Colon (tissue), 2 donors: ENCODE measurements around the gene ZNF70.
"Not testable (repeated sequence)": the region's sequence is repeated elsewhere in the genome, so short reads cannot be mapped to it uniquely, and the experiment has no call there.

Experiments
- FAIRE-seq: peaks from 2 replicates; lab custom pipeline; 2012; peaks lifted over from hg19 to GRCh38; lab: Jason Lieb, UNC
- donor health status: control.
- donor health status: control.

Gene ZNF70

GRCh38 chr22:23756891-23757290 lies 6.0 kb upstream of the ZNF70 start:
- no peak for FAIRE-seq

GRCh38 chr22:23755711-23756110 lies 4.8 kb upstream of the ZNF70 start:
- no peak for FAIRE-seq

DNA sequence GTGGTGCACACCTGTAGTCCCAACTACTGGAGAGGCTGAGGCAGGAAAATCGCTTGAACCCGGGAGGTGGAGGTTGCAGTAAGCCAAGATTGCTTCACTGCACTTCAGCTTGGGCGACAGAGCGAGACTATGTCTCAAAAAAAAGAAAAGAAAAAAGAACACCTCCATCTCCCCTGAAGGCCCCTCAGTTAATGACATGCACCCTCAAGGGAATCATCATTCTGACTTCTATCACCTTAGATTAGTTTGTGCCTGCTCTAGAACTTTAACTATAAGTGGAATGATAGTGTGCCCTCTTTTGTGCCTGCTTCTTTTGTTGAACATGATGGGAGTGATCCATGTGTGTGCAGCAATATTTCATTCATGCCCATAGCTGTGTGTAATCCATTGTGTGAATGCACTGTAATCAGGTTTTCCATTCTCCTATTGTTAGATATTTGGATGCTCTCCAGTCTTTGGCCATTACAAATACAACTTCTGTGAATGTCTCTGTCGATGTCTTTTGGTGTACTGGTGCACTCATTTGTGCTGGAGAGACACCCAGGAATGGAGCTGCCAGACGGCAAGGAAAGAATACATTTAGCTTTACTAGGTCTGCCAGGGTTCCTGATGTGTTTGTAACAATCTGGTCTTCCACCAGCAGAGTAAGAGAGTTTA lies 4.2 kb upstream of the ZNF70 start:
- FAIRE-seq = no peak

- no peak for FAIRE-seq
These were observed 3.5 kb upstream of the ZNF70 start, which contains the start of gene VPREB3 for GRCh38 chr22:23754220-23754919. Gene VPREB3, minus strand, starts transcription at chr22:23754425. Its CDS starts 62 bp downstream, at chr22:23754363.

- FAIRE-seq = no peak
These were observed 2.5 kb upstream of the ZNF70 start for GRCh38 chr22:23753385-23753784.

GRCh38 chr22:23752750-23753149 lies 1.8 kb upstream of the ZNF70 start:
- FAIRE-seq = no peak

- FAIRE-seq = no peak
These were observed 1.3 kb upstream of the ZNF70 start for GRCh38 chr22:23752090-23752691.

DNA sequence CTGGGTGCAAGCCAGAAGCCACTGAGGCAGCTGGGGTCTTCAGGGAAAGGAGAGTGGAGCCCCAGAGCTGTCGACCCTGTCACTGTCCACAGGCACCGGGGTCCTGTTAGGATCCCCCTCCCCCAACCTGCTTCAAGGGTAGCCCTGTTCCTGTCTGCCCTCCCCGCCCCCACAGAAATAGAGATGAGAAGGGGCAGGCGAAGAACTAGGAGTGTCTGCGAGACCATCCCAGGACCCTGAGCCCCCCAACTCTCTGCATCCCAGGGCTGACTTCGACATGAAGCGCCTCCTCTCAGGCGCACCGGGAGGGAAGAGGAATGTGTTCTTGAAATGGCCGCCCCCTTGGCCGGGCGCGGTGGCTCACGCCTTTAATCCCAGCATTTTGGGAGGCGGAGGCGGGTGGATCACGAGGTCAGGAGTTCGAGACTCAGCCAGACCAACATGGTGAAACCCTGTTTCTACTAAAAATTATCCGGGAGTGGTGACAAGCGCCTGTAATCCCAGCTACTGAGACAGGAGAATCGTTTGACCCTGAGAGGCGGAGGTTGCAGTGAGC lies 607 bp upstream of the ZNF70 start:
- no peak for FAIRE-seq

DNA sequence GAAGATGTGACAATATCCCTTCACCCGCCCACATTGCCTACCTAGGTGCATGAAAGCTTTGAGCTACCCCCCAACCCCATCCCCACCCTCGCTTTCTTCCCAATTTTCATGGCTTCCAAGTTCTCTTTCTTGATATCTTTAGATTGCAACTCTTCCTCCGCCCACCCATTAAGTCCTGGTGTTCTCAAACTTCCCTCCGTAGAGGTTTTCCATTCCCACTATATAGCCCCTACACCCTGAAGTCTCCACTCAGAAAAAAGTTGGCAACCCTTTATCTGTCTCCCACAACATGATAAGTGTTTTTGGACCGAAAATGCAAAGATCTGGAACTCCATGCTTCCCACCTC lies 572 bp downstream of the ZNF70 start:
- FAIRE-seq = no peak

DNA sequence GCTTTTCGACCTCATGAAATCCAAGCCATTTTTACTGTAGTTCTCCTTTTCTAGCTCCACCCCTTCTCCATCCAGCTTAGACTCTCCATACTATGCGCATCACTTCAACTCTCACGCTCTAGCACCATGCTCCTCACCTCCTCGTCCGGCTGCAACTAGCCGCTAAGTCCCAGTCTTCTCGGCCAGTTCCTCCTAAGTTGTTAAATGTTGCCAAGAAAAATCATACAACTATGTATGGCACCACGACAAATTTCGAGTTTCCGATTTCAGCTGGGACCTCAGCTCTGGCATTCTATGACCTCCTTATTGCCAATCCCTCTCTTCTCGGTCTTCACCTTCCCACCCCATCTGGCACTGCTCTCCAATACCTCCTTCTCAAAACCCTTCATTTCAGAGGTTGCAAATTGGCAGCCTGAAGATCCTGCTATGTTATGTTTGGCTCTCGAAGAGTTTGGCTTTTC lies 1.0 kb downstream of the ZNF70 start:
- no peak for FAIRE-seq

- no peak for FAIRE-seq
These were observed 5.1 kb downstream of the ZNF70 start for GRCh38 chr22:23745791-23746190.

GRCh38 chr22:23744485-23744884 lies 6.4 kb downstream of the ZNF70 start:
- FAIRE-seq = no peak

DNA sequence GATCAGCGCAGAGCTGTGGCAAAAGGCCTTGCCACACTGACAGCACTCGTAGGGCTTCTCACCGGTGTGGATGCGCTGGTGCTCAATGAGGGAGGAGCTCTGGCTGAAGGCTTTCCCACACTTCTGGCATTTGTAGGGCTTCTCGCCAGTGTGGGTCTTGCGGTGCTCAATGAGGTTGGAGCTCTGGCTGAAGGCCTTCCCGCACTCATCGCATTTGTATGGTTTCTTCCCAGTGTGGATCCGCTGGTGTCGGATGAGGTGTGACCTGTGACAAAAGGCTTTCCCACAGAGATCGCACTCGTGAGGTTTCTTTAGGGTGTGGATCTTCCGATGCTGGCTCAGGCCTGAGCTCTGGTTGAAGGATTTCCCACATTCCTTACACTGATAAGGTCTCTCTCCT lies 6.9 kb downstream of the ZNF70 start:
- FAIRE-seq = no peak

DNA sequence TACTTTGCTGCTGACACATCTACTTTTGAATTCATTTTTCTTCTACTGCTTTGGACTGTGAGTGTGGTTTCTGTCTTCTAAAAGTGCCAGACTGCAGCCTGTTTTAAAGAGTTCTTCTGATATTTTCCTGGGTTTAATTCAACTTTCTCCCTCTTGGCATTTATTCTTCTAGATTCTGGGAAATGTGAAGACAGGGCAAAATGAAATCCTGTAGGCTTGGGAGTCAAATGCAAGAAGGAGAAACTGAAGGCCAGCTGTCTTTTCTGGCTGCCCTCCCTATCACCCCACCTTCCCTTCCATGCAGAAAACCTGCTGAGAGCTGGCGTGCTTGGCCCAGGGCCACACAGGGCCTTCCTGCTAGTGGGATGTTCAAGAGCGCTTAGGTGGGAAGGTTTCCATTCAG lies 7.6 kb downstream of the ZNF70 start:
- FAIRE-seq = no peak

GRCh38 chr22:23742505-23743264 lies 8.2 kb downstream of the ZNF70 start:
- FAIRE-seq = no peak

DNA sequence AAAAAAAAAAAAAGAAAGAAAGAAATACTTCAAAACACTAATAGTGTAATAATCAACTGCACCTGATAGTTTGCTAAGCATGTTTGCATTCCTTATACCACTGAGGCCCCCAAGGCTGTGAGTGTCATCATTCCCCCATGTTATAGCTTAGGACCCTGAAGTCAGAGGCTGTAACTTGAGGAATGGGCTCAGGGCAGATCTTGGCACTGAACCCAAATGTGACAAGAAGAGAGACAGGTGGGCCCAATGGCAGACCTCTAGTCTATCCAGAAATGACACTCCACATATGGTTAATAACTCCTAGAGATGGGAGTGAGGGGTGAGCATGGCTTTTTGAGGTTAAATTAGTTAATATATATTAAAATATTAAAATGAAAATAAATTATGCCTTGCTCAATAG lies 13.2 kb downstream of the ZNF70 start:
- FAIRE-seq = no peak

- not testable (repeated sequence) for FAIRE-seq
These were observed 22.8 kb downstream of the ZNF70 start for GRCh38 chr22:23728108-23728507.

GRCh38 chr22:23722724-23723123 lies 28.2 kb downstream of the ZNF70 start:
- no peak for FAIRE-seq

DNA sequence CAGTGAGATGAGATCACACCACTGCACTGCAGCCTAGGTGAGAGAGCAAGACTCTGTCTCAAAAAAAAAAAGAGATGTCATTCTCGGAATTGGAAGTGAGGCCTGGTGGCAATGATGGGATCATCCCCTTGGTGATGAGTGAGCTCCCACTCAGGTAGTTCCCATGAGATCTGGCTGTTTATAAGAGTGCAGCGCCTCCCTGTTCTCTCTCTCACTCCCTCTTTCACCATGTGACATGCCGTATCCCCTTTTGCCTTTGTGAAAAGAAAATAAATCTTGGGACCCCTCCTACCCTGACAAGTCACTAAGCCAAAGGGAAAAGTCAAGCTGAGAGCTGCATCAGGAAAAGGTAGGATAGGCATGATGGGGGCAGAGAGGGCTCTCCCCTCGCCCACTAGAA lies 28.8 kb downstream of the ZNF70 start:
- no peak for FAIRE-seq

GRCh38 chr22:23720855-23721254 lies 30.1 kb downstream of the ZNF70 start:
- no peak for FAIRE-seq

DNA sequence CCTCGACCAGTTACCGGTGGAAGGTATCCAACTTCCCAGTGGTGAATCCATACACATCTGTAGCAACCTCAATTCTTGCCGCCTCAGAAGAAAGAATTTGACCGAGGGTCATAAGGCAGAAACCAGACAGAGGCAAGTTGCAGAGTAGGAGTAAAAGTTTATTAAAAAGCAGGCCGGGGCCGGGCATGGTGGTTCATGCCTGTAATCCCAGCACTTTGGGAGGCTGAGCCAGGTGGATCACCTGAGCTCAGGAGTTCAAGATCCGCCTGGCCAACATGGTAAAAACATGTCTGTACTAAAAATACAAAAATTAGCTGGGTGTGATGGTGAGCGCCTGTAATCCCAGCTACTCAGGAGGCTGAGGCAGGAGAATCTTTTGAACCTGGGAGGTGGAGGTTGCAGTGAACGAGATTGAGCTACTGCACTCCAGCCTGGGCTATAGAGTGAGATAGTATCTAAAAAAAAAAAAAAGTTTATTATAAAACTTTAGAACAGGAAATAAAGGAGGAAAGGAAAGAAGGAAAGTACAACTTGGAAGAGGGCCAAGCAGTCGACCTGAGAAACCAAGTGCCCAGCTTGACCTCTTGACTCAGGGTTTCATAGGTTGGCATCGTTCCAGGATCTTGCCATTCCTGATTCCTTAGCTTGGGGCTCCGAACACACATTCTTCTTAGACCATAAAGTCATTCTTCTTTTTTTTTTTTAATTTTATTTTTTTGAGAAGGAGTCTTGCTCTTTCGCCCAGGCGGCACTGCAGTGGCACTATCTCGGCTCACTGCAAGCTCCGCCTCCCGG lies 32.3 kb downstream of the ZNF70 start:
- FAIRE-seq = no peak
